ENCODE data around the gene RPL18.
"Not testable (repeated sequence)": the region's sequence is repeated elsewhere in the genome, so short reads cannot be mapped to it uniquely, and the experiment has no call there.

The RPL18 gene

DNA sequence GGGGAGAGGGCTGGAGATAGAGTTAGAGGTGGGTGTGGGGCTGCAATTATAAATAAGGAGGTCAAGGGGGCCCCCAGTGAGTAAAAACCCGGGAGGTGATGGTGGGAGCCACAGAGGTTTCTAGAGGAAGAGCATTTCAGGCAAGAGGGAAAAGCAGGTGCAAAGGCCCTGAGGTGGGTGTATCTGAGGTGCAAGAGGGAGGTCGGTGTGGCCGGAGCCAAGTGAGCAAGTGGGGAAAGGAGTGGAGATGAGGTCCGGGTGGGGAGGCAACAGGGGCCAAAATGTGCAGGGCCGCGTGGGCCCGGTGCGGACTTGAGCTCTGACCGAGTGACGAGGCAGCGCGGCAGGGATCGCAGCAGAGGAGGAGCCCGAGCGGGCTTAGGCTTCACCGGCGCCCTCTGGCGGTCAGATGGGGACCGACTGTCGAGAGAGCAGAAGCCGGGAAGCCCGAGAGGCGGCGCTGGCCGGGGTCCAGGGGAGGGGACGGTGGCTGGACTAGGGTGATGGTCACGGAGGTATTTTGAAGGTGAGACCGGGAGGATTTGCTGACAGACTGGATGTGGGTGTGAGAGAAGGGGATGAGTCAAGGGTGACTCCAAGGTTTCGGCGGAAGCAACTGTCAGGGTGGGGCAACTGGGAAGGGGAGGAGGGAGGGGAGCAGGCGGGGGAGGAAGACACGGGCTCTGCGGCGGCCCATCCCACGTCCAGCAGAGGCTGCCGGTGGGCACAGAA, 30.1 kb downstream of the RPL18 start:
- DNase-seq (ENCODE audit: low read depth in 2 of 2, low spot score in 1 of 2) = peak; percentile 68 to 81

DNA sequence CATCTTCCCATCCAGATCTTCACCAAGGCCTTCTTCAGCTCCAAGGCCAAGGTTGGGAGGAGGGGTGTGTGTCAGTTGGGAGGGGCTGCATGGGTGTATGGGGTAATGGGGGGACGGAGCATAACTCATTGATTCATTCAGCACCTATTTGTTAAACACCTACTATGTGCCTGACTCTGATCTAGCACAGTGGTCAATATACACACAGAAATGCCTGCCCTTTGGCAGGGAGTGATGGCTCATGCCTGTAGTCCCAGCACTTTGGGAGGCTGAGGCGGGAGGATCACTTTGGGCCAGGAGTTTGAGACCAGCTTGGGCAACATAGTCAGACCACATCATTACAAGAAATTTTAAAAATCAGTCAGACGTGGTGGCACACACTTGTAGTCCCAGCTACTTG, 31.6 kb downstream of the RPL18 start:
- DNase-seq (ENCODE audit: low read depth in 2 of 2, low spot score in 1 of 2) = no peak

DNA sequence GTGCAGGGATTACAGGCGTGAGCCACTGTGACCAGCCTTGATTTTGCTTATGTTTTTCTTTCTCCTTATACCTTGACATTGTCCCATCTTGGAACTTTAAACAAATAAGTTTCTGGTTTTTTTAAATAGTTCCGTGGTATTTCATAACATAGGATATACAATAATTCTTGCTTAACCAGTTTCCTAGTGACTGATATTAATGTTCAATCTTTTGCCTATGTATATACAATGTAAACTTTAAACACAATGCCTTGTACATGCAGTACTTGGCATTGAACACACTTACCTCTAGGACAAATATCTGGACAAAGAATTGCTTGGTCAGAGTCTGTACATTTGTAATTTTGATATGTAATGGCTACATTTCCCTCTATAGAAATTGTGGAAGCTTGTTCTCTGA, 36.8 kb downstream of the RPL18 start:
- no peak for DNase-seq (ENCODE audit: low read depth in 2 of 2, low spot score in 1 of 2)

- DNase-seq (ENCODE audit: low read depth in 2 of 2, low spot score in 1 of 2) = no peak
Observed at GRCh38 chr19:48578891-48579290, 40.1 kb downstream of the RPL18 start.

DNA sequence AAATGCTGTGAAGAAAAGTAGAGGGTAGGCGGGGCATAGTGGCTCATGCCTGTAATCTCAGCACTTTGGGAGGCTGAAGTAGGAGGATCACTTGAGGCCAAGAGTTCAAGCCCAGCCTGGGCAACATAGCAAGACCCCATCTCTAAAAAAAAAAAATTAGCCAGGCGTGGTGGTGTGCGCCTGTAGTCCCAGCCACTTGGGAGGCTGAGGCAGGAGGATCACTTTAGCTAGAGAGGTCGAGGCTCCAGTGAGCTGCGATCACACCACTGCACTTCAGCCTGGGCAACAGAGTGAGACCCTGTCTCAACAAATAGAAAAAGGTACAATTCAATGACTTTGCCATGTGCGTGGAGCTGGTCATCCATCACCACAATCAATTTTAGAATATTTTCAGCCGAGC, 41.1 kb downstream of the RPL18 start:
- DNase-seq (ENCODE audit: low read depth in 2 of 2, low spot score in 1 of 2) = not testable (repeated sequence)

DNA sequence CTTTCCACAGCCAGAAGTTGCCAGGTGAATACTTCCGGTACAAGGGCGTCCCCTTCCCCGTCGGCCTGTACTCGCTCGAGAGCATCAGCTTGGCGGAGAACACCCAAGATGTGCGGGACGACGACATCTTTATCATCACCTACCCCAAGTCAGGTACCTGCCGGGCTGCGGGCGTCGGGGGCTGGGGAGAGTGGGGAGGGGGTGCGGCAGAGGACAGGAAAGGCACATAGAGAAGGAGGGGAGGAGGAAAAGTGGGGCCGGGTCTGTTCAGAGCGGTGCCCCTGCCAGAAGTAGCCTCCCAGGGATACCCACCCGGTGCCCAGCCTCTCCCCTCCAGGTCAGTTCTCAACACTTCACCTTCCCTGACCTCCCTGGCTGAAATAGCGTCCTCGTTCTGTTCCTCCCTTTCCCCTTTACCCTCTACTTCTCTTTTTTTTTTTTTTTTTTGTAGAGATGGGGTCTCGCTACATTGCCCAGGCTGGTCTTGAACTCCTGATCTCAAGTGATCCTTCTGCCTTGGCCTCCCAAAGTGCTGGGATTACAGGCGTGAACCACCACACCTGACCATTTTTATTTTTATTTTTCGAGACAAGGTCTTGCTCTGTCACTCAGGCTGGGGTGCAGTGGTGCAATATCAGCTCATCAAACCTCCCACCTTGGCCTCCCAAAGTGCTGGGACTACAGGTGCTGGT, 42.9 kb downstream of the RPL18 start:
- no peak for DNase-seq (ENCODE audit: low read depth in 2 of 2, low spot score in 1 of 2)

DNA sequence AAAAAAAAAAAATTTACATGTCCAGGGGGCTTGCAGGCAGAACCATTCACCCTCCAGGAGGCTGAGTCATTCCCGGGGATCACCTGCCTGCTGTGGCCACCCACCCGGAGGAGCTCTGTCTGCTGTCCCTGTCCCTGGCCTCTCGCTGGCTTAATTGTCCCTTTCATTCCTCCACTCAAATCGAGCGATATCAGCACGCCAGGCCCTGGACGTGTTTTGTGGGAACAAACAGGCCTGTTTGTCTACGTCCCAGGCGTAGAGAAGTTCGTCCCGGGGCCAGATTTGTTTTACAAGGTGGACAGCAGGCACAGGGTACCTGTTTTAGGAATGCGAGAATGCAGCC, 45.8 kb downstream of the RPL18 start:
- no peak for DNase-seq (ENCODE audit: low read depth in 2 of 2, low spot score in 1 of 2)

GRCh38 chr19:48571378-48572162, 47.4 kb downstream of the RPL18 start:
- DNase-seq (ENCODE audit: low read depth in 2 of 2, low spot score in 1 of 2) = no peak

DNA sequence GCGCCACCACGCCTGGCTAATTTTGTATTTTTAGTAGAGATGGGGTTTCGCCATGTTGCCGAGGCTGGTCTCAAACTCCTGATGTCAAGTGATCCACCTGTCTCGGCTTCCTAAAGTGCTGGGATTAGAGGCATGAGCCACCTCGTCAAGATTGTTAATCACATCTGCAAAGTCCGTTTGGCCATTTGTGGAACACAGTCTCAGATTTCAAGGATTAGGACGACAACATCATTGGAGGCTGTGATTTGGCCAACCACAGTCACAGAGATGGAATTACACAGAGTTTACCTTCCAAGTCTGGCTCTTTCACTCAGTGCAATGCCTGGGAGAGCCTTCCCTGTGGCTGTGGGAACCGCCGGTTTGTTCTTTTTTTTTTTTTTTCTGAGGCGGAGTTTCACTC, 49.2 kb downstream of the RPL18 start:
- DNase-seq (ENCODE audit: low read depth in 2 of 2, low spot score in 1 of 2) = no peak

DNA sequence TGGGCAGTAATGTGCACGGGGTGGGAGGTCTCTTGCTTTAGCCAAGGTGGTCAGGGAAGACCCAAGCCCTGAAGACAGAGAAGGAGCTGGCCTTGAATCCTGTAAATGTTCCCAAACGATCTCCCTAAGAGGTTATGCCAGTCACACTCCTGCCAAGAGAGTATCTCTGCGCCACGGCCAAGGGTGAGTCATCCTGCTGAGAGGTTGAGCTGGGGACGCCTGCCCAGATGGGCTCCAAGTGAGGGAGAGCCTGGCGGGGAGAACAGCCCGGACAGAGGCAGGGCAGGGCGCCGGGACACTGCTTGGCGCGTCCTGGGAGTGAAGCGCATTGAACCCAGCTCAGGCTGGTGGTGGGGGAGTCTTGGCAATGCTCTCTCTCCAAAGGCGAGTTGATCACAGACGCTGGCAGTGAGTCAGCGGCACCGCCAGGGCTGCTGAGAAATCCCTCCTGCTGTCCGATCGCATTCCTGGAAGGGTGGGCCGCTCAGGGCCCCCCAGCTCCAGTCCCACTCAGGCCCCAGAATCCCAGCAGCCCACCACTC, 50.6 kb downstream of the RPL18 start:
- no peak for DNase-seq (ENCODE audit: low read depth in 2 of 2, low spot score in 1 of 2)

Data from stimulated activated CD8-positive, alpha-beta memory T cell treated with anti-CD3 and anti-CD28 coated beads, Interleukin-4, amount 100 ng/mL, for 1 hour (primary cell).